HL-60 (cell line): ENCODE measurements around the gene MEPCE.

Experiments
- GABPA ChIP-seq: IDR thresholded peaks from 2 replicates; pipeline ENCODE4 v1.6.1; 2012; ENCODE audit warnings: low read depth
- POLR2AphosphoS5 ChIP-seq: IDR thresholded peaks from 2 replicates; pipeline ENCODE4 v1.6.1; 2012; ENCODE audit warnings: low read depth
- REST ChIP-seq: IDR thresholded peaks from 2 replicates; pipeline ENCODE4 v1.6.1; 2012; ENCODE audit warnings: low read depth; ENCODE audit not compliant: insufficient replicate concordance
- TF ChIP-seq, protein P1 (sequence below): IDR thresholded peaks from one replicate; pipeline ENCODE4 v1.5.1; 2011; ENCODE audit warnings: low read length, control low read depth, inconsistent platforms; ENCODE audit not compliant: insufficient read depth

GRCh38 chr7:100438172-100438571 is 8.5 kb downstream of the MEPCE start:
- TF ChIP-seq, protein P1, sequence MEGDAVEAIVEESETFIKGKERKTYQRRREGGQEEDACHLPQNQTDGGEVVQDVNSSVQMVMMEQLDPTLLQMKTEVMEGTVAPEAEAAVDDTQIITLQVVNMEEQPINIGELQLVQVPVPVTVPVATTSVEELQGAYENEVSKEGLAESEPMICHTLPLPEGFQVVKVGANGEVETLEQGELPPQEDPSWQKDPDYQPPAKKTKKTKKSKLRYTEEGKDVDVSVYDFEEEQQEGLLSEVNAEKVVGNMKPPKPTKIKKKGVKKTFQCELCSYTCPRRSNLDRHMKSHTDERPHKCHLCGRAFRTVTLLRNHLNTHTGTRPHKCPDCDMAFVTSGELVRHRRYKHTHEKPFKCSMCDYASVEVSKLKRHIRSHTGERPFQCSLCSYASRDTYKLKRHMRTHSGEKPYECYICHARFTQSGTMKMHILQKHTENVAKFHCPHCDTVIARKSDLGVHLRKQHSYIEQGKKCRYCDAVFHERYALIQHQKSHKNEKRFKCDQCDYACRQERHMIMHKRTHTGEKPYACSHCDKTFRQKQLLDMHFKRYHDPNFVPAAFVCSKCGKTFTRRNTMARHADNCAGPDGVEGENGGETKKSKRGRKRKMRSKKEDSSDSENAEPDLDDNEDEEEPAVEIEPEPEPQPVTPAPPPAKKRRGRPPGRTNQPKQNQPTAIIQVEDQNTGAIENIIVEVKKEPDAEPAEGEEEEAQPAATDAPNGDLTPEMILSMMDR, result no peak
- TF ChIP-seq POLR2AphosphoS5 (no peak), REST (no peak), GABPA (no peak)
